GM18511 (cell line): ENCODE measurements around the gene TRDN.
"Not testable (repeated sequence)": the region's sequence is repeated elsewhere in the genome, so short reads cannot be mapped to it uniquely, and the experiment has no call there.

Experiments used
- ATAC-seq: cut with Tn5 transposase; IDR thresholded peaks from one replicate; pipeline ENCODE4 v1.9.1; 2021; ENCODE audit warnings: mild to moderate bottlenecking, moderate library complexity; ENCODE audit not compliant: unreplicated experiment

The TRDN gene

DNA sequence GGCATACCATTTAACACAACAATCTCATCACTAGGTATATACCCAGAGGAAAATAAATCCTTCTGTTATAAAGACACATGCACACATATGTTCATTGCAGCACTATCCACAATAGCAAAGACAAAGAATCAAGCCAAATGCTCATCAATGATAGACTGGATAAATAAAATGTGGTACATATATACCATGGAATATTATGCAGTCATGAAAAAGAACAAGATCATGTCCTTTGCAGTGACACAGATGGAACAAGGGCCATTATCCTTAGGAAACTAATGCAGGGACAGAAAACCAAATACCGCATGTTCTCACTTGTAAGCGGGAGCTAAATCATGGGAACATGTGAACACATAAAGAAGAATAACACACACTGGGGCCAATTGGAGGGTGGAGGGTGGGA lies 322.3 kb downstream of the TRDN start:
- ATAC-seq = not testable (repeated sequence)

DNA sequence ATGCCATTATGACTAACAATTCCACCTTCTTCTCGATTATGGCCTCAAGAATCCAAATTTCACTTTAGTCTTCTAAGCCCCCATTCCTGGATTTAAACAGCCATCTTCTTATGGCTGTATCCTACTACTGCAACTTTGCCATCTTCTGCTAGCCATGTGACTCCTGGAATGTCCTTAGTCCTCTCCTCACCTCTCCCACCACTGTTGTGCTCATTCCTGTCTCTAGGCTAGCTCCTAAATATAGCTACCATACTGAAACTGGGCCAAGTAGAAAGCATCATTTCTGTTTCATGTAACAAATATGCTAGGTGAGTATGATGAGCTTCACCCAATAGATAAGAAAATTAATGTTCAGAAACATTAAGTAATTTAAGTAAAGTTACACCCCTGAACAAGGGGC lies 327.6 kb downstream of the TRDN start:
- no peak for ATAC-seq

DNA sequence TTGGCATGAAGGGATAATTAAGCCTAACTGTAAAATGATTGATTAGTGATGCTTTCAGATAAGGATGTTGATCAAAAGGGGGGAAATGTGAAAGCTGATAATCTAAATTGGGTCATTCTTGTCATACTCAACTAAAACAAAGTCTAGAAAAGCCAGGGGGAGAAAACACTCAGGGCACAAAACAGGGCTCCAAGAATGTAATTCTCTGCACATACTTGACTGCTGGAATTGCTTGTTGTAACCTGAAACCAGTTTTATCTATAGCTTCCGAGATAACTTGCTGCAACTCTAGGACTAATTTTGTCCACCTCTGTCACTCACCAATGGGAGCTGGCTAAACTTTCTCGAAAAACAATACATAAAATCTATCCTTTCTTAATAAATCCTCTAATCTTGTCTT lies 330.4 kb downstream of the TRDN start:
- ATAC-seq = no peak

DNA sequence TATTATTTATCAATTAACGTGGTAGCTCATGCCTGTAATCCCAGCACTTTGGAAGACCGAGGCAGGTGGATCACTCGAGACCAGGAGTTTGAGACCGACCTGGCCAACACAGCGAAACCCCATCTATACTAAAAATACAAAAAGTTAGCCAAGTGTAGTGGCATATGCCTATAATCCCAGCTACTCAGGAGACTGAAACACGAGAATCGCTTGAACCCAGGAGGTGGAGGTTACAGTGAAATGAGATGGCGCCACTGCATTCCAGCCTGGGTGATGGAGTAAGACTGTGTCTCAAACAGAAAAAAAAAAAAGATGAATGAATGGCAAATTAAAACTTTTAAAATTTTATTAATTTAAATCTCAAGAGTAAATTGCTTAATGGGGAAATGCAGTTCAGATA lies 341.1 kb downstream of the TRDN start:
- ATAC-seq = no peak

DNA sequence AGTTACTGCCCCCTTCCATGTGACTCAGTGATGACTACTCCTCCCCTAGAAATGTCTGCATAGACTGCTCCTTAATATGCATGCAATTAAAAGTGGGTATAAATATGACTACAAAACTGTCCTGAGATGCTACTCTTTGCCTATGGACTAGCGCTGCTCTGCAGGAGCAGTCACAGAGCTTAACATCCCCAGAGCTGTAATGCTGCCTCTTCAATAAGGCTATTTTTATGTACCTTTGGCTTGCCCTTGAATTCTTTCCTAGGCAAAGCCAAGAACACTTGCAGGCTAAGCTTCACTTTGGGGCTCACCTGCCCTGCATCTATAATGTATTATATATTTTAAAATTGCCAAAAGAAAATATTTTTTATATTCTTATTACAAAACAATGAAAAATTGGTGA lies 341.6 kb downstream of the TRDN start:
- ATAC-seq = no peak

DNA sequence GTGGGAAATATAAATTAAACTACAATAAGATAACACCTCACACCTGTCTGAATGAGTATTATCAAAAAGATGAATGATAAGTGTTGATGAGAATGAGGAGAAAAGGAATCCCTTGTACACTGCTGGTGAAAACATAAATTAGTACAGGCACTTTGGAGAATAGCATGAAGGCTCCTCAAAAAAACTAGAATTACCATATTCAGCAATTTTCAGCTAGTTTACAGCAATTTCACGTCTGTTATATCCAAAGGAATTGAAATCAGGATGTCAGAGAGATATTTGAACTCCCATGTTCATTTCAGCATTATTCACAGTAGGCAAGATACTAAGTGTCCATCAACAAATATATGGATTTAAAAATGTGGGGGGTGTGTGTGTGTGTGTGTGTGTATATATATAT lies 348.1 kb downstream of the TRDN start:
- no peak for ATAC-seq

DNA sequence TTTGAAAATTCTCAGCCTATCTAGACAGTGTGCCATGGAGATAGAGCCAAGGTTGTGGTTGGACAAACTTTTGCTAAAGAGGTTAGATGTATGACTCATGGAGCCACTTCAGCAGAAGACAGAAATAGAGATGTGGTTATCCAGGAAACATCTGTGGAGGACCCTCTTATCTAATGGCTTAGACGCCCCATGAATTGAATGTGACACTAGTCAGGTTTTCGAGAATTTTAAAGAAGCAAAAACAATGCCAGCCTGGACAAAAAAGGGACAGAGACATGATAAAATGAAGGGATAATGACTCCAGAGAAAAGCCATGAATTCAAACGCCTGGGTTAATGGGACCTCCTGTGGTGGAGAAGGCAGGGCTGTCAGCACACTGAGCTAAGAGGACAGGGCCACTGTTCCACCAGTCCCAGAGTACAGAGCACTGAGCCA lies 360.2 kb downstream of the TRDN start:
- ATAC-seq = no peak

DNA sequence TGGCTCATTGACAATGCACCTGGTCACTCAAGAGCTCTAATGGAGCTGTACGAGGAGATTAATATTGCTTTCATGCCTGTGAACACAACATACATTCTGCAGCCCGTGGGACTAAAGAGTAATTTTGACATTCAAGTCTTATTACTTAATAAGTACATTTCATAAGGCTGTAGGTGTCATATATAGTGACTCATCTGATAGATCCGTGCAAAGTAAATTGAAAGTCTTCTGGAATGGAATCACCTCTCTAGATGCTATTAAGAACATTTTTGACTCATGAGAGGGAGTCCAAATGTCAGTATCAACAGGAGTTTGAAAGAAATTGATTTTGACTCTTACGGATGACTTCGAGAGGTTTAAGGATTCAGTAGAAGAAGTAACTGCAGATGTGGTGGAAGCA lies 372.8 kb downstream of the TRDN start:
- no peak for ATAC-seq

DNA sequence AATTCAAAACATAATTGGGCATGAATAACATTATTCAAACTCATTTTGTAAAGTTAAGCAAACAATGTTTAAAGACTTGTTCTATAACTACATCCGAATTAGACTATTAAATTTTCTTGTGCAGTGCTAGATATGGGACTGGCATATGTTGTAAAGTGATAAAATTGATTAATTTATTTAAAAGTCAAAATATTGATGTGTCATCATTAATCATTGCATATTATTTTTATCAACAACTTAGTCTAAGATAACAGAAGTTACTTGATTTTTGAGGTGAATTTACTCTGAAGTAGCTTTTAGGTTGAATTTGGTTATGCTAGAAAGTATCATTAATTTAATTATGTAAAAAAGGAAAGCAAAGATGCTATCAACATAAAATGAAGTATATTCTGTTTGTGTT lies 396.1 kb downstream of the TRDN start:
- no peak for ATAC-seq

DNA sequence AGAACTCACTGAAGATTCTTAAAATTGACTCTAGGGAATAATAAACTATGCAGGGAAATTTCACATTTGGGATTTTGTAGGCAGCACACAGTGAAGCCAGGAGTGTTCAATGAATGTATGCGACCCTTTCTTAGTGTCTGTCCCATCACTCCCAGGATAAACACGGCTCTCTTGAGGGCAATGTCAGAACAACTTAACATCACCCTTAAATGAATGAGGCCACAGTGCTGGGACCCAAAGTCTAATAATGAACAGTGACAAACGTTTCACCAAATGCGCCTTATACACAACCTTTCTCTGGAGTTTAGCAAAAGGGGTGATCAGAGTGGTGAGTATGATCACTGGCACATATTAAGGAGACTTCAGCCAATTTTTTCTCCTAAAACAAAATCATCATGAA lies 403.4 kb downstream of the TRDN start:
- ATAC-seq = no peak

DNA sequence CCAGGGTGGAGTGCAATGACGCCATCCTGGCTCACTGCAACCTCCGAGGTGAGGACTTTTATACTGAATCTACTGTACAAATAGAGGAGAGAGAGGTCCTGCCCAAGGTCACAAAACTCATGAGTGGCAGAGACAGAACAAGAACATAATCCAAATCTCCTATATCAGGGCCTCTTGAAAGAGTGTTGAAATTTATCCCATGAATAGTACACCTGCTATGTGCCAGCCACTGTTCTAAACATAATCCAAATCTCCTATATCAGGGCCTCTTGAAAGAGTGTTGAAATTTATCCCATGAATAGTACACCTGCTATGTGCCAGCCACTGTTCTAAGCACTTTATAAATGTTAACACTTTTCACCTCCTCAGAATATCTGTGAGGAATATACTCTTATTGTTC lies 409.0 kb downstream of the TRDN start:
- ATAC-seq = not testable (repeated sequence)

DNA sequence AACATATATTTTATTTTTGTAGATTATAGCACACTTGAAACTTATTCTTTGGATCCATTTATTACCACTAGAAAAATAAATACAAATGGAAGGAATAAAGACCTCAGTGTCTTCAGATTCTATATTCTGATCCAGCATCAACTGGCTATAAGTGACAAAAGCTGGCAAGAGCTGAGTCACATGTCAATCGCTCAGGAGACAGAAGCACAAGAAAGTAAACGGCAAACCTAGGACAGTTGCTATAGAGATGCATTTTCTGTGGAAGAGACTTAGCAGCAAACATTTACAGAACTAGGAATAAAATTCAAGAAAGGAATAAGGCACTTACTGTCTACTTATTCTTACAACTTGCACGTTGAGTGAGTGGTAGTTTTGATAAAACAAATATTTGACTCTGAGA lies 410.4 kb downstream of the TRDN start:
- no peak for ATAC-seq

DNA sequence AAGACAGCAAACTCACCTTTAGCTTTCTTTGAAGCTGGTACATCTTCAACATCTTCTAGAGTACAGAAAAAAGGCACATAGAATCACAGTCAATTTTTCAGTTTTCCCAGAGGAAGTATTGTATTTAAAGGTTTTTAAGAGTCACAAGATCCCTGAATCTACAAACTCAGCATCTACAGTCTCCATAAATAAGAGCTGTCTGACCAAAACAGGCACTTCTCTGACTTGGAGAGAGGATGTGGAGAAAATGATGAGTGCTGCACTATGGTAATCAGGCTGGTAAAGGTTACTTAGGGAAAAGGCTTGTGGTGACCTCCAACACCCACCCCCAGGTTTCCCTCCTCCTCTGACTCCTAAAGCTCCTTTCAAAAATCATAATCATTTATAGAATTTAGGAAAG lies 412.7 kb downstream of the TRDN start:
- no peak for ATAC-seq

DNA sequence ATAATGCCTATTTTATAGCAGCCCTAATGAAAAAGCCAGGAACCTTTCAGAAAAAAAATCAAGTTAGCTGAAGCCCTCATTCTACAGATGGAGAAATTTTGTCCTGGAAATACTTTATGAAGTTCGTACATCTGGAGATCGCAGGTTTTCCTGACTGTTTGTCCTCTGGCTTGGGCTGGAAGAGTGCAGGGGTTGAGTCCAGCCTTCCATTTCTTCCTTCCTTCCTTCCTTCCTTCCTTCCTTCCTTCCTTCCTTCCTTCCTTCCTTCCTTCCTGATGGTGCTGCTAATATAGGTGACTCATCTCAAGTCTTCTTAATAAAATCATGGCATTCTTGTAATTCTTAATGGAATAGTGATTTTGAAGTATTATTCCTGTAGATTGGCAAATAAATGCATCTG lies 413.3 kb downstream of the TRDN start:
- ATAC-seq = no peak

DNA sequence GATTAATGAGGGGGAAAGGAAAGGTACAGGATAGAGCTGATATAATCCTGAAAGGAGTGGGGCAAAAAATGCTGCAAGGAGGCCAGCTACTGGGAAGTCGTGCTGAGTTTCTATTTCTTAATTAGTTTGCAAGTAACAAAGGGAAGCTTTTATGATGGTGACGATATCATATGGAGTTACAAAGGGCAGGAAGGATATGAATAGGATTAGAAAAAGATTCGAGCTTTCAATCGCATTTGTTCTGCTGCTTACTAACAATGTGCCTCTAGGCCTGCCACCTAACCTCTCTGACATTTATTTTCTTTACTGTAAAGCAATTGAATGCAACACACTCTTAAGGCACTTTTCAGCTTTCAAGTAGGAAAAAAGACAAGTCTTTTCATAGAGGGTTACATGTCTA lies 421.5 kb downstream of the TRDN start:
- no peak for ATAC-seq

DNA sequence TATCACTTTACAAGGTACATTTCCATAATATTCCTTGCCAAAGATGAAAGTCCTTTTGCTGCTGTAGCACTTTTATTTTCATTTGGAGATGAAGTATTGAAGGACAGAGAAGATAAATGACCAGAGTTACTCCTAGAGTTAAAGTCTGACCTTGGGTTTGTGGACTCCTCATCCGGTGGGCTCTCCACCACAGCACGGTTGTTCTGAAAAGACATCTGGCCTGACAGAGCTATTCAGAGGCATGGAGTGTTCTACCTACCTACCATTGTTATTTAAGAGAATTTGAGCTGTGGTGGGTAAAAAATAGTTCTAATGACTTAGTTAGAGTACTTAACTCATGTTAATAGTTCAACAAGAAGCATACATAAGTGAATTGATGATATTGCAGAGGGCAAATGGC lies 422.3 kb downstream of the TRDN start:
- no peak for ATAC-seq

DNA sequence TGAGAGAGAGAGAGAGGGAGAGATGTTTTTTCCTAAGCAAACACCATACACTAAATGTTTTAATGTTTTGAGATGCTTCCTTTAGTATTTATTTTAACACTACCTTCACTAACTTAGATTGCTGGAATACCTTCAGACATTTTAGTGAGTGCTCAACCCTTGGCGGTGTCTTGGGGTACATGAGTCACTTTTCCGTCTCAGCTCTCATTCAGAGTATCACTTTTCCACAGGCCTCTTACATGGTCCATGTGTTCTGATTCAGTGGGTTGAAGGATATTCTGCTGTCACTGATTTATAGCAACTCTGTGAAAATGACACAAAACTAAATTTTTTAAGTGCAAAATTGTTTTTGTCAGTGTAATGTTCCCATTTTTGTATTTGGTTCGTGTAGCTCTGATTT lies 422.8 kb downstream of the TRDN start:
- ATAC-seq = no peak

DNA sequence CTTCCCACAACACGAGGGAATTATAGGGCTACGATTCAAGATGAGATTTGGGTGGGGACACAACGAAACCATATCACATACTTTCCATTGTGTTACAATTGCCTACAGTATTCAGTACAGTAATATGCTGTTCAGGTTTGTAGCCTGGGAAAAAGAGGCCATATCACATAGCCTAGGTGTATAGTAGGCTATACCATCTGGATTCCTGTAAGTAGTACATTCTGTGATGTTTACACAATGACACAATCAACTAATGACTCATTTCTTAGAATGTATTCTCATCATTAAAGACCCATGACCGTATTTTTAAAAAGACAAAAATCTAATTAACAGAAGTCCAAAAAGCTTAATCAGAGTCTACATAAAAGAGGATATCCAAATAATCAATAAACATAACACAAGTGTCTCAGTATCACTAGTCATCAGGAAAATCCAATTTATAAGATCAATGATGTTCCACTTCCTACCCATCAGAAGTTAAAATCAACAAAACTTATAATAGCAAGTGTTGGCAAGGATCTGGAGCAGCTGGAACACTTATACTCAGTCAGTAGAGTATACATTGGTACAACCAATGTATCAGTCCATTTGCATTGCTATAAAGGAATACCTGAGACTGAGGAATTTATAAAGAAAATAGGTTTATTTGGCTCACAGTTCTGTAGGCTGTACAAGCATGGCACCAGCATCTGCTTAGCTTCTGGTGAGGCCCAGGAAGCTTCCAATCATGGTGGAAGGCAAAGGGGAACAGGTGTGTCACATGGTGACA lies 424.8 kb downstream of the TRDN start:
- ATAC-seq = no peak

DNA sequence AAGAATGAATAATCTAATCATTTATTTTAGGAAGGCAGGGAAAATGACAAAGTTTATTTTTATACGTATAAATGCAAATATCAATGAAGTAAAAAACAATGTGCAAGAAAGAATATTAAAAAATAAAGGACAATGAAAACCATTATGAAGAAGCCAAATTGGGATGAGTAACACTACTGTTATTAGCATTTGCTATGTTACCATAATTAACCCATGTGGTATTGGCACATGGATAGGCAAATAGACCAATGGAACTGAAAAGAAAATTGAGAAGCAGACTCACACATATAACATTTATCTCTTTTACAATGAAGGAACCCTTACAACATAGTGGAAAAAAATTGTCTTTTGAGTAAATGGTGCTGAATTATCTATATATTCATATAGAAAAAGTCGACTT lies 426.1 kb downstream of the TRDN start:
- ATAC-seq = no peak

DNA sequence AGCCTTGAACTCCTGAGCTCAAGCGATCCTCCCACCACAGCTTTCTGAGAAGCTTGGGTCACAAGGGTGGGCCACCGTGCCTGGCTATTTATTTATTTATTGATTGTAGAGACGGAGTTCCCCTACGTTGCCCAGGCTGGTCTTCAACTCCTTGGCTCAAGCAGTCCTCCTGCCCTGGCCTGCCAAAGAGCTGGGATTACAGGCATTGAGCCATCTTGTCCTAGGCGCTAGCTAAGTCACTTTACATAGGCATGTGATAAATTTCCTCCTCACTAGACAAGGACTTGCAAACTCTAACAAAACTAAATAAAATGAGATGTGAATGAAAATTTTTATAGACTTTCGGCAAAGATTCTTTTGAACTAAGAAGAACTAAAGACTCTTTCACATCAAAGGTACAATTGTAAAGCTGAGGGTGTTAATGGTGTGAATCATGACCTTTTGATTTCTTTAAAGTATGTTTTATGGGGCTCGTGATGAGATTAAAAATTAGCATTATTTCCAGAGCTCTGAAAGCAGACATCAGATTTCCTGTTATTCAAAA lies 428.7 kb downstream of the TRDN start:
- no peak for ATAC-seq

DNA sequence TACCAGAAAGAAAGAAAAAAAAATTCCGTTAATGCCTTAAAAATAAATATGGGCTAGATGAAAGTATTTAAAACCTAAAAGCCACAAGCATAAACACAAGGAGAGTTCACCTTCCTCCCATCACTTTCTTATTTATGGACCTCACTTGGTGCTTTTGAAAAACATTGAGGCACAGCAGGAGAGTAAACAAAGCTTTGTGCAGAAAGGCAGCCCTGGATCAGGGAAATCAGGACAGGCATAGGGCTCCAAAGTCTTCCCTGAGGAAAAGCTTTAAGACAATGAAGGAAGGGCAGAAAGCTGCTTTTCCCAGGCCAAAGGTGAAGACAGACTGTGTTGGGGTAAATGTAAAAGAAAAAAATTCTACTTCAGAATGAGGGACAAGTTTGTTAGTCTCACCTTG lies 432.8 kb downstream of the TRDN start:
- ATAC-seq = no peak

DNA sequence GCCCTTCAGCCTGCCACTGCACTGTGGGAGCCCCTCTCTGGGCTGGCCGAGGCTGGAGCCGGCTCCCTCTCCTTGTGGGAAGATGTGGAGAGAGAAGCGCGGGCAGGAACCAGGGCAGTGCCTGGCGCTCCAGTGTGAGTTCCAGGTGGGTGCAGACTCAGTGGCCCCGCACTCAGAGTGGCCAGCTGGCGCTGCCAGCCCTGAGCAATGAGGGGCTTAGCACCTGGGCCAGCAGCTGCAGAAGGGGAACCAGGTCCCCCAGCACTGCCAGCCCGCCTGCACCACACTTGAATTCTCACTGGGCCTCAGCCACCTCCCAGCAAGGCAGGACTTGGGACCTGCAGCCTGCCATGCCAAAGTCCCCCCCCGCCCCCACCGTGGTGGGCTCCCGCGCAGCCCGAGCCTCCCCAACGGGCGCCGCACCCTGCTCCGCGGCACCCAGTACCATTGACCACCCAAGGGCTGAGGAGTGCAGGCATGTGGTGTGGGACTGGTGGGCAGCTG lies 434.8 kb downstream of the TRDN start:
- no peak for ATAC-seq

DNA sequence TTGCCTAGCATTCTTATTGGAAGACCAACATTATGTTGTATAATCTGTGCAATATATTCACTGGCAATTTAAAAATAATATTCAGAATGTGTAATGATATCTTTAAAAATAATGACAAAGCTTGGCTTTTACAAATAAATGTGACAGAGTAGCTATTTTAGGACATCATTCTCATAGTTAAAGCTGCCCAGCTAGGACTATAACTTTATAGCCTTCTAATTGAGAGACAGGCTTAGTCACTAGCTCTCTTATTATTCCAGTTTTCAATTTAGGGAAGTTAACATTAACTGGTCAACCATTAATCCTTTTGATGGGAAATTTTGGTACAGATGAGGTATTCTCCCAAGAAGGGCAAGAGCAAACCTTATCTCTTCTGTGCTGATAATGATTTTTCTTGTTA lies 443.5 kb downstream of the TRDN start:
- ATAC-seq = no peak
